Duodenal mucosa (tissue), 2 donors: Measurements from ENCODE around the gene VPREB3.
A peak's percentile ranks its signal among the peaks of the same experiment; 100 is the strongest.

Experiments used
- H3K27ac ChIP-seq: one replicate; pipeline ENCODE4 v1.7.0; 2013; ENCODE audit warnings: low read depth, low read length
- H3K27me3 ChIP-seq, 2 donors: one replicate each; pipeline ENCODE4 v1.7.0; 2013; ENCODE audit warnings: low read length in 2 of 2, control low read depth in 1 of 2; ENCODE audit not compliant: insufficient read depth in 2 of 2, control insufficient read depth in 1 of 2
- H3K36me3 ChIP-seq, 2 donors: one replicate each; pipeline ENCODE4 v1.7.0; 2013; ENCODE audit warnings: low read length in 2 of 2, control low read depth in 1 of 2; ENCODE audit not compliant: insufficient read depth in 2 of 2, control insufficient read depth in 1 of 2
- H3K4me1 ChIP-seq, 2 donors: one replicate each; pipeline ENCODE4 v1.7.0; 2013; ENCODE audit warnings: low read length in 2 of 2, control low read depth in 1 of 2; ENCODE audit not compliant: insufficient read depth in 2 of 2, control insufficient read depth in 1 of 2
- H3K4me3 ChIP-seq, 2 donors: one replicate each; pipeline ENCODE4 v1.7.0; 2013; ENCODE audit warnings: low read length in 2 of 2, low read depth in 1 of 2
- H3K9ac ChIP-seq, 2 donors: one replicate each; pipeline ENCODE4 v1.7.0; 2013; ENCODE audit warnings: low read length in 2 of 2, low read depth in 1 of 2
- H3K9me3 ChIP-seq, 2 donors: one replicate each; pipeline ENCODE4 v1.7.0; 2013; ENCODE audit warnings: low read length in 2 of 2, control low read depth in 1 of 2; ENCODE audit not compliant: control insufficient read depth in 1 of 2

Gene VPREB3

GRCh38 chr22:23774922-23775436, 20.8 kb upstream of the VPREB3 start:
- Histone ChIP-seq H3K27ac (no peak overlapping the region), H3K27me3 (no peaks in the 10 kb centered on the region), H3K9me3 (no peaks in the 10 kb centered on the region), H3K36me3 (no peaks in the 10 kb centered on the region), H3K9ac (no peak overlapping the region), H3K4me1 (peaks cover 5 to 15% of the 10 kb centered on the region in 2 donors), H3K4me3 (no peak overlapping the region)

GRCh38 chr22:23774114-23774921, 20.1 kb upstream of the VPREB3 start:
- no peak overlapping the region for H3K27ac ChIP-seq
- peaks cover 5 to 15% of the 10 kb centered on the region in 2 donors for H3K4me1 ChIP-seq
- no peaks in the 10 kb centered on the region for H3K36me3 ChIP-seq
- no peak overlapping the region for H3K9ac ChIP-seq
- H3K27me3 ChIP-seq: no peaks in the 10 kb centered on the region
- no peaks in the 10 kb centered on the region for H3K9me3 ChIP-seq
- no peak overlapping the region for H3K4me3 ChIP-seq

GRCh38 chr22:23773483-23774113, 19.4 kb upstream of the VPREB3 start:
- H3K27me3 ChIP-seq: no peaks in the 10 kb centered on the region
- H3K9ac ChIP-seq: peak overlapping the region; percentile 36 to 66
- peak overlapping the region; percentile 47 to 67 for H3K4me3 ChIP-seq
- H3K9me3 ChIP-seq: no peaks in the 10 kb centered on the region
- no peak overlapping the region for H3K27ac ChIP-seq
- peaks cover 5 to 15% of the 10 kb centered on the region in 2 donors for H3K4me1 ChIP-seq
- no peaks in the 10 kb centered on the region for H3K36me3 ChIP-seq

GRCh38 chr22:23772649-23773473, 18.6 kb upstream of the VPREB3 start, which contains the start of gene MMP11:
Gene MMP11 (plus strand): TSS chr22:23772849. CDS start chr22:23772871, 22 bp downstream.
- Histone ChIP-seq H3K4me1 (peaks cover 5 to 18% of the 10 kb centered on the region in 2 donors), H3K36me3 (no peaks in the 10 kb centered on the region), H3K9ac (peak within 1 kb of the TSS; percentile 36 to 66), H3K27me3 (no peaks in the 10 kb centered on the region), H3K9me3 (no peaks in the 10 kb centered on the region), H3K4me3 (peak within 1 kb of the TSS; percentile 67 to 68), H3K27ac (no peak within 1 kb of the TSS)

GRCh38 chr22:23772315-23772648, 18.1 kb upstream of the VPREB3 start:
- no peak overlapping the region for H3K27ac ChIP-seq
- H3K36me3 ChIP-seq: no peaks in the 10 kb centered on the region
- peak overlapping the region; percentile 51 to 68 for H3K4me3 ChIP-seq
- H3K4me1 ChIP-seq: peaks cover 5 to 18% of the 10 kb centered on the region in 2 donors
- no peaks in the 10 kb centered on the region for H3K27me3 ChIP-seq
- peak overlapping the region in 1 of 2 donors; percentile 43 for H3K9ac ChIP-seq
- H3K9me3 ChIP-seq: no peaks in the 10 kb centered on the region

- H3K36me3 ChIP-seq: peaks cover 0 to 14% of the 10 kb centered on the region in 2 donors
- no peaks in the 10 kb centered on the region for H3K9me3 ChIP-seq
- peaks cover 12 to 33% of the 10 kb centered on the region in 2 donors for H3K4me1 ChIP-seq
- no peak overlapping the region for H3K4me3 ChIP-seq
- H3K27me3 ChIP-seq: no peaks in the 10 kb centered on the region
- no peak overlapping the region for H3K9ac ChIP-seq
- no peak overlapping the region for H3K27ac ChIP-seq
Observed at GRCh38 chr22:23769321-23769965, 15.2 kb upstream of the VPREB3 start.

GRCh38 chr22:23767673-23768548, 13.7 kb upstream of the VPREB3 start, which contains the start of gene CHCHD10:
Gene CHCHD10 (minus strand): TSS chr22:23767972. CDS start chr22:23767874, 98 bp downstream.
- H3K9me3 ChIP-seq: no peaks in the 10 kb centered on the region
- peaks cover 9 to 19% of the 10 kb centered on the region in 2 donors for H3K36me3 ChIP-seq
- peak within 1 kb of the TSS; percentile 94 for H3K9ac ChIP-seq
- H3K27me3 ChIP-seq: no peaks in the 10 kb centered on the region
- H3K4me1 ChIP-seq: peaks cover 20 to 35% of the 10 kb centered on the region in 2 donors
- H3K4me3 ChIP-seq: peak within 1 kb of the TSS; percentile 90 to 92
- peak within 1 kb of the TSS; percentile 89 for H3K27ac ChIP-seq

GRCh38 chr22:23767303-23767672, 13.1 kb upstream of the VPREB3 start:
- Histone ChIP-seq H3K9ac (peak overlapping the region; percentile 94), H3K36me3 (peaks cover 9 to 19% of the 10 kb centered on the region in 2 donors), H3K4me1 (peaks cover 21 to 35% of the 10 kb centered on the region in 2 donors), H3K27me3 (no peaks in the 10 kb centered on the region), H3K4me3 (peak overlapping the region; percentile 90 to 92), H3K9me3 (no peaks in the 10 kb centered on the region), H3K27ac (peak overlapping the region; percentile 89)
